Hair follicle dermal papilla cell (primary cell): ENCODE results near the gene TCP11X1. TPM values are rescaled to one million over a fixed set of nuclear protein-coding genes. Genes with fewer than 3 reads are reported as not detected.

Experiments used
- total RNA-seq: library from RNA; depleted of rRNA; stranded (reverse); fragments of >200 nt; gene quantifications from 2 replicates; pipeline ENCODE4 v1.2.3, GENCODE V29; 2012

Gene TCP11X1
- total RNA-seq: not detected in 2 replicates

GRCh38 chrX:102214986-102215385 lies at the start of gene TCP11X1:
TSS of gene TCP11X1 (plus strand) at chrX:102215301.

GRCh38 chrX:102246893-102247292 lies 31.8 kb downstream of the TCP11X1 start, which contains the start of gene NXF2:
TSS of gene NXF2 (plus strand) at chrX:102247167. CDS start at chrX:102307079, 59,912 bp downstream.

Other genes starting within 250 kb of the TCP11X1 start
- gene TCEAL2, start 89.6 kb upstream of the TCP11X1 start, total RNA-seq: 0.65 and 0.73 TPM in 2 replicates
- gene TCEAL6, start 72.8 kb upstream of the TCP11X1 start, total RNA-seq: not detected in 2 replicates
- 0.32 TPM in 1 of 2 replicates, not detected in the other for gene BEX5, start 59.3 kb upstream of the TCP11X1 start, total RNA-seq
- gene NXF2, start 31.9 kb downstream of the TCP11X1 start, total RNA-seq: not detected in 2 replicates
- gene NXF2B, start 224.7 kb downstream of the TCP11X1 start, total RNA-seq: not detected in 2 replicates